Nephron (organoid): ENCODE results near the gene PRR23E.

Source experiments
- H3K27ac Mint-ChIP-seq, 3 experiments: 2 replicates each; pipeline ENCODE4 v1.8.0; 2020; ENCODE audit warnings: mixed read lengths in 3 of 3, mild to moderate bottlenecking in 2 of 3, moderate library complexity in 1 of 3
- H3K27me3 Mint-ChIP-seq: 2 replicates; pipeline ENCODE4 v1.8.0; 2021; ENCODE audit warnings: low read depth, mild to moderate bottlenecking, moderate library complexity, mixed read lengths
- H3K36me3 Mint-ChIP-seq: 2 replicates; pipeline ENCODE4 v1.8.0; 2020; ENCODE audit warnings: low read depth, mixed read lengths
- H3K4me1 Mint-ChIP-seq: 2 replicates; pipeline ENCODE4 v1.8.0; 2020; ENCODE audit warnings: mixed read lengths
- H3K4me3 Mint-ChIP-seq, 3 experiments: 2 replicates each; pipeline ENCODE4 v1.8.0; 2020; ENCODE audit warnings: mild to moderate bottlenecking in 3 of 3, mixed read lengths in 3 of 3, moderate library complexity in 2 of 3
- H3K9me3 Mint-ChIP-seq: 2 replicates; pipeline ENCODE4 v1.8.0; 2020; ENCODE audit warnings: mixed read lengths
- CTCF ChIP-seq, 3 experiments: fragments of 200-600 bp; sonication (generic); IDR thresholded peaks; one replicate each; pipeline ENCODE4 v1.5.0; 2021; ENCODE audit warnings: antibody characterized with exemption in 3 of 3; ENCODE audit not compliant: unreplicated experiment in 3 of 3

Gene PRR23E

GRCh38 chr3:127182848-127183714, 9.8 kb upstream of the PRR23E start:
- Mint-ChIP-seq H3K27ac (no peak overlapping the region), H3K4me3 (no peak overlapping the region), H3K9me3 (peaks cover 20% of the 10 kb centered on the region), H3K27me3 (peaks cover 14% of the 10 kb centered on the region), H3K4me1 (no peaks in the 10 kb centered on the region), H3K36me3 (no peaks in the 10 kb centered on the region)
- TF ChIP-seq CTCF (IDR thresholded peaks at IDR 0.05; ENCODE audit: unreplicated experiment in 3 of 3): no peak

GRCh38 chr3:127183931-127184869, 8.7 kb upstream of the PRR23E start:
- Mint-ChIP-seq H3K27me3 (peaks cover 9% of the 10 kb centered on the region), H3K9me3 (peaks cover 18% of the 10 kb centered on the region), H3K27ac (no peak overlapping the region), H3K4me1 (no peaks in the 10 kb centered on the region), H3K4me3 (no peak overlapping the region), H3K36me3 (no peaks in the 10 kb centered on the region)
- TF ChIP-seq CTCF (IDR thresholded peaks at IDR 0.05; ENCODE audit: unreplicated experiment in 3 of 3): no peak

DNA sequence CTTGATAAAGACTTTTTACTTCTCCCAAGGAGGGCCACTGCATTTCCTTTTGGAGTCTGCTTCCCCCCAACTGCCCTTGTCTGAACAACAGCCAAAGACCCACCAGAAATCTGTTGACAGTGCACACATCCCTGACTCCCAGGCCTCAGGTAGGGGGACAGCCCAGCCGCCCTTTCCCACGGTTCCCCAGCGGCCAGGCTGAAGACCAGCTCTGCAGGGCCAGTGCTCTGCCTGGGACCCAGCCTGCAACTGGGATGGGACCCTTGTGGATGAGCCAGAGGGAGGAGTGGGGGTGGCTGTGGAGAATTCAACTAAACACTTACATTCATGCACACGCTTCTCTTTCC, 8.1 kb upstream of the PRR23E start:
- Mint-ChIP-seq H3K27me3 (peaks cover 4% of the 10 kb centered on the region), H3K9me3 (peaks cover 12% of the 10 kb centered on the region), H3K36me3 (no peaks in the 10 kb centered on the region), H3K4me3 (no peak overlapping the region), H3K27ac (no peak overlapping the region), H3K4me1 (no peaks in the 10 kb centered on the region)
- no peak for TF ChIP-seq CTCF (IDR thresholded peaks at IDR 0.05; ENCODE audit: unreplicated experiment in 3 of 3)

DNA sequence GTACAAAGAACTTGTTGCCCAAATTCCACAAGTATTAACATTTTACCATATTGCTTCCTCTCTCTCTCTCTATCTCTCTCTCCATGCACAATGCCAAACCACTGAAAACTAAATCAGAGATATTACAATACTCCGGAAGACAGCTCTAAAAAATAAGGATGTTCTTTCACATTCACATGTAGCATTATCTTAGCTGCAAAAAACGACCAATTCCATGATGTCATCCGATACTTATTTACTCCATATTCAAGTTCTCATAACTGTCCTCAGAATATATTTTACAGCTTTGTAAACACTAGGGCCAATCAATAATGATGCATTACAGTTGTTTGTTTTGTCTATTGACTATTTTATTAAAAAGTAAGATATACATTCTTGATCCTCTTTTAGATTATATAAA, 7.7 kb upstream of the PRR23E start:
- Mint-ChIP-seq H3K4me3 (no peak overlapping the region), H3K36me3 (no peaks in the 10 kb centered on the region), H3K27me3 (no peaks in the 10 kb centered on the region), H3K27ac (no peak overlapping the region), H3K9me3 (peaks cover 10% of the 10 kb centered on the region), H3K4me1 (no peaks in the 10 kb centered on the region)
- TF ChIP-seq CTCF (IDR thresholded peaks at IDR 0.05; ENCODE audit: unreplicated experiment in 3 of 3): no peak

DNA sequence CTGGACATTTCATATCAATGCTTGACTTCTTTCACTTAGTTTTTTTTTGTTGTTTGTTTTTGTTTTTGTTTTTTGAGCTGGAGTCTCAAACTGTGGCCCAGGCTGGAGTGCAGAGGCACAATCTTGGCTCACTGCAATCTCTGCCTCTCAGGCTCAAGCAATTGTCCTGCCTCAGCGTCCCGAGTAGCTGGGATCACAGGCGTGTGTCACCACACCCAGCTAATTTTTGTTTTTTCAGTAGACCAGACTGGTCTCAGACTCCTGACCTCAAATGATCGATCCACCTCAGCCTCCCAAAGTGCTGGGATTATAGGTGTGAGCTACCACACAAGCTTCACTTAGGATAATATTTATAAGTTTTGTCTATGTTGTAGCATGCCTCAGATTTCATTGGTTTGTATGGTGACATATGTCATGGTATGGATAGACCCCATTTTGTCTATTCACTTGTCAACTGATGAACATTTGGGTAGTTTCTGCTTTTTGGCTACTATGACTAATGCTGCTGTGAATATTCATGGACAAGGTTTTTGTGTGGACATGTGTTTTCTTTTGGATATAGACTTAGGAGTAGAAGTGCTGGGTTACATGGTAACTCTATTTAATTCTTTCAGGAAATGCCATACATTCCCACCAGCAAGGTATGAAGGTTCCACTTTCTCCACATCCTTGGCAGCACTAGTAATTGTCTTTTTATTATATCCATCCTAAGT, 6.8 kb upstream of the PRR23E start:
- H3K4me1 Mint-ChIP-seq: no peaks in the 10 kb centered on the region
- H3K27ac Mint-ChIP-seq: no peak overlapping the region
- H3K27me3 Mint-ChIP-seq: no peaks in the 10 kb centered on the region
- no peak overlapping the region for H3K4me3 Mint-ChIP-seq
- peaks cover 8% of the 10 kb centered on the region for H3K9me3 Mint-ChIP-seq
- no peaks in the 10 kb centered on the region for H3K36me3 Mint-ChIP-seq
- TF ChIP-seq CTCF (IDR thresholded peaks at IDR 0.05; ENCODE audit: unreplicated experiment in 3 of 3): no peak
